LNCAP (cell line): Measurements from ENCODE around the gene DPP4.

Source experiments
- CTCF ChIP-seq: fragments of 450-650 bp; IDR thresholded peaks from 2 replicates; pipeline ENCODE4 v1.5.1; 2017; ENCODE audit warnings: mild to moderate bottlenecking

Gene DPP4

GRCh38 chr2:162012565-162013058, 61.4 kb downstream of the DPP4 start:
- no peak for TF ChIP-seq CTCF

- no peak for TF ChIP-seq CTCF
Measured at GRCh38 chr2:162011706-162012564, 62.1 kb downstream of the DPP4 start.

- no peak for TF ChIP-seq CTCF
Measured at GRCh38 chr2:162009543-162009942, 64.5 kb downstream of the DPP4 start.

GRCh38 chr2:162007447-162008040, 66.5 kb downstream of the DPP4 start:
- TF ChIP-seq CTCF: peak; percentile 50

GRCh38 chr2:162006337-162006736, 67.7 kb downstream of the DPP4 start:
- no peak for TF ChIP-seq CTCF

- TF ChIP-seq CTCF: no peak
Measured at GRCh38 chr2:162004031-162004430, 70.0 kb downstream of the DPP4 start.

- TF ChIP-seq CTCF: no peak
Measured at GRCh38 chr2:162002623-162003235, 71.3 kb downstream of the DPP4 start.
